ENCODE results near the gene SHANK3. TPM values are rescaled to one million over a fixed set of nuclear protein-coding genes. Genes with fewer than 3 reads are reported as not detected.

Gene SHANK3
- total and polyA plus RNA-seq, 2 donors (not counting 3 experiments of a cell fraction or from before 2014, with no cell fraction given): 26.1 to 158 TPM

DNA sequence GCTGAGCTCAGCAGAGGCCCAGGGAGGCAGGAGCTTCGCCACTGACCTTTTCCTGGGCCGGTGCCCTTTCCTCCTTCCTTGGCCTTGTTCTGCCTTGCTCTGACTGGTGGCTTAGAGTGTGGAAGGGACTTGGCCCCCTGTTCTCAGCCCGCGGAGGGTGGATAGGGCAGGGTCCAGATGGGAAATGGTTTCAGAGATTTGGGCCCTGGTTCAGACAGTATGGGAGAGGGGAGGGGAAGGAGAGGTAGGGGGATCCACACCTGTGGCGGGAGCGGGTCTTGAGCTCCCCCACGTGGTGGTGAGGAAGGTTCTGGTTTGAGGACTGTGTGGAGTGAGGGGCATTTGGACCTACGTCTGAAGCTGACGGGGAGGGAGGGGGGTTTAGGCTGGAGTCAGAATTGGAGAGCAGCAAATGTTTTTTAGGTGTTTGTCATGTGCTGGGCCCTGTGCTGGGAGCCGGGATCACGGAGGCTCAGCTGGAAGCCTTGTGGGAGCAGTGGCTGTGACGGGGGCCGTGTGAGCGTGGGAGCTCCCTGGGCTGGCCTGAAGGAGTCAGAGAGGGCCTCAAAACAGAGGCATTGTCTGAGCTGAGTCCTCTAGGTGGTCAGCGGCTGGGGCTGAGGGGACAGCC lies 27.2 kb downstream of the SHANK3 start:
- FAIRE-seq (no peak), DNase-seq (ENCODE audit: low read depth, low spot score) (no peak)
- CTCF ChIA-PET: interaction anchor here (1.0 to 2.5 kb wide), 2 partner anchors 58 to 79 kb away, joined by 5 to 12 read pairs; no protein-coding TSS in a partner anchor
- Histone ChIP-seq H3K4me1 (ENCODE audit: control insufficient read depth, extremely low read depth, insufficient read depth, low read length) (peaks cover 8% of the 10 kb centered on the region), H4K20me1 (replicated peaks; ENCODE audit: control insufficient read depth, extremely low read depth, insufficient read depth, low read length) (no peaks in the 10 kb centered on the region), H3K27me3 (ENCODE audit: control insufficient read depth in 2 of 2, insufficient read depth in 2 of 2, low read length in 2 of 2) (no peaks in the 10 kb centered on the region), H2AFZ (ENCODE audit: low read depth, low read length) (no peak overlapping the region), H3K4me3 (replicated peaks in 1 of 3; ENCODE audit: insufficient read depth in 1 of 3, low read depth in 1 of 3, low read length in 3 of 3) (no peak overlapping the region), H3K4me2 (ENCODE audit: insufficient read depth, low read length) (no peak overlapping the region), H3K27ac (ENCODE audit: insufficient read depth, low read depth, low read length) (no peak overlapping the region), H3K9me1 (replicated peaks; ENCODE audit: control insufficient read depth, extremely low read depth, insufficient read depth, low read length) (no peaks in the 10 kb centered on the region), H3K79me2 (ENCODE audit: control insufficient read depth, insufficient read depth, low read length) (peaks cover 87% of the 10 kb centered on the region), H3K9ac (replicated peaks; ENCODE audit: extremely low read depth, insufficient read depth, low read length) (no peak overlapping the region), H3K36me3 (ENCODE audit: control insufficient read depth in 2 of 2, extremely low read depth in 1 of 2, insufficient read depth in 2 of 2, low read length in 2 of 2) (peaks cover 45 to 85% of the 10 kb centered on the region in 2 experiments), H3K9me3 (replicated peaks; ENCODE audit: control insufficient read depth, insufficient read depth, low read length) (no peaks in the 10 kb centered on the region)
- POLR2A ChIA-PET: no interaction called here
- TF ChIP-seq, protein P1, sequence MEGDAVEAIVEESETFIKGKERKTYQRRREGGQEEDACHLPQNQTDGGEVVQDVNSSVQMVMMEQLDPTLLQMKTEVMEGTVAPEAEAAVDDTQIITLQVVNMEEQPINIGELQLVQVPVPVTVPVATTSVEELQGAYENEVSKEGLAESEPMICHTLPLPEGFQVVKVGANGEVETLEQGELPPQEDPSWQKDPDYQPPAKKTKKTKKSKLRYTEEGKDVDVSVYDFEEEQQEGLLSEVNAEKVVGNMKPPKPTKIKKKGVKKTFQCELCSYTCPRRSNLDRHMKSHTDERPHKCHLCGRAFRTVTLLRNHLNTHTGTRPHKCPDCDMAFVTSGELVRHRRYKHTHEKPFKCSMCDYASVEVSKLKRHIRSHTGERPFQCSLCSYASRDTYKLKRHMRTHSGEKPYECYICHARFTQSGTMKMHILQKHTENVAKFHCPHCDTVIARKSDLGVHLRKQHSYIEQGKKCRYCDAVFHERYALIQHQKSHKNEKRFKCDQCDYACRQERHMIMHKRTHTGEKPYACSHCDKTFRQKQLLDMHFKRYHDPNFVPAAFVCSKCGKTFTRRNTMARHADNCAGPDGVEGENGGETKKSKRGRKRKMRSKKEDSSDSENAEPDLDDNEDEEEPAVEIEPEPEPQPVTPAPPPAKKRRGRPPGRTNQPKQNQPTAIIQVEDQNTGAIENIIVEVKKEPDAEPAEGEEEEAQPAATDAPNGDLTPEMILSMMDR (IDR thresholded peaks at IDR 0.05; ENCODE audit: extremely low read depth in 1 of 2, insufficient read depth in 1 of 2, low read depth in 1 of 2, low read length in 2 of 2): peak; percentile 8 to 14
- no peak for TF ChIP-seq GATA2 (IDR thresholded peaks at IDR 0.05; ENCODE audit: insufficient read depth, insufficient read length, low read depth, low read length)
- intact Hi-C loops (cut with micrococcal nuclease) (no loop called here), dilution Hi-C loops (cut with MboI; ENCODE audit: extremely low pct_ligation_motif_present, low sequenced_read_pairs) (no loop called here)
- BruUV-seq (replicated peaks): no TSS peak

DNA sequence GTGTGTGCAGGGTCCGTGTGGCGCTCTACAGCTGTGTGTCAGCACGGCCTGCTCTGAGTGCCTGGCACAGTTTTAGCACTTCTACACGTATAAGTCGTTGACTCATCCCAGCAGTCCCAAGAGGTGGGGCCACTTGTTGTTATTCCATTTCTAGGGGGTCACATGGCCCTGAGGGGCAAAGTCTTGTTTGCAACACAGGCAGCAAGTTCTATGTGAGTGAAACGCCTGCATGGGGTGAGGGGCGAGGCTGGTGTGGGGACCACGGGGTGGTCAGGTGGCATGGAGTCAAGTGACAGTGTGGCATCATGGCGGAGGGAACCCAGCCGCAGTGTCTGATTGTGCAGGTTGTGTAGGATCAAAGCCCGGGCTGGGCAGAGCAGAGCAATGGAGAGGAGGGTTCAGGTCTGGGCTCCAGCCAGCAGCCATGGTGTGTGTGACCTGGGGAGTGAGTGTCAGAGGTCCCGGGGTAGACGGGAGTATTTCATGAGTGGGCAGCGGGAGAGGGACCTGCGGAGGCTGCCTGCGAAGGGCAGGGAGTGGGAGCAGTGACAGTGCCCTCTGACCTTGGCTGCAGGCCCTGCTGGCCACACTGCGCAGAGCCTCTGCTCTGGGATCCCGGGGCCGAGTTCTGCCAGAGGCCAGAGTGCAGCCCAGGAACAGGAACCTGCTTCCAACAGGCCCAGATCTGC lies 27.9 kb downstream of the SHANK3 start:
- FAIRE-seq (no peak), DNase-seq (ENCODE audit: low read depth, low spot score) (peak; percentile 32)
- H3K9ac ChIP-seq (replicated peaks; ENCODE audit: extremely low read depth, insufficient read depth, low read length): no peak overlapping the region
- no peaks in the 10 kb centered on the region for H3K27me3 ChIP-seq (ENCODE audit: control insufficient read depth in 2 of 2, insufficient read depth in 2 of 2, low read length in 2 of 2)
- peaks cover 42 to 83% of the 10 kb centered on the region in 2 experiments for H3K36me3 ChIP-seq (ENCODE audit: control insufficient read depth in 2 of 2, extremely low read depth in 1 of 2, insufficient read depth in 2 of 2, low read length in 2 of 2)
- dilution Hi-C loops (cut with MboI; ENCODE audit: extremely low pct_ligation_motif_present, low sequenced_read_pairs) (no loop called here), intact Hi-C loops (cut with micrococcal nuclease) (no loop called here)
- no peak overlapping the region for H3K4me2 ChIP-seq (ENCODE audit: insufficient read depth, low read length)
- ChIA-PET CTCF (interaction anchor here (1.0 to 2.5 kb wide), 2 partner anchors 59 to 80 kb away, joined by 5 to 12 read pairs; no protein-coding TSS in a partner anchor), POLR2A (no interaction called here)
- no peaks in the 10 kb centered on the region for H4K20me1 ChIP-seq (replicated peaks; ENCODE audit: control insufficient read depth, extremely low read depth, insufficient read depth, low read length)
- H3K27ac ChIP-seq (ENCODE audit: insufficient read depth, low read depth, low read length): no peak overlapping the region
- H3K9me1 ChIP-seq (replicated peaks; ENCODE audit: control insufficient read depth, extremely low read depth, insufficient read depth, low read length): no peaks in the 10 kb centered on the region
- peaks cover 8% of the 10 kb centered on the region for H3K4me1 ChIP-seq (ENCODE audit: control insufficient read depth, extremely low read depth, insufficient read depth, low read length)
- TF ChIP-seq EZH2 (IDR thresholded peaks at IDR 0.05; ENCODE audit: borderline replicate concordance, low read depth, low read length, severe bottlenecking) (no peak), POLR2A (IDR thresholded peaks at IDR 0.05; ENCODE audit: low read depth, low read length) (no peak), MAX (IDR thresholded peaks at IDR 0.05; ENCODE audit: insufficient read depth, insufficient read length) (no peak), GATA2 (IDR thresholded peaks at IDR 0.05; ENCODE audit: insufficient read depth, insufficient read length, low read depth, low read length) (no peak), MYC (IDR thresholded peaks at IDR 0.05; ENCODE audit: low read depth, low read length) (no peak), JUN (IDR thresholded peaks at IDR 0.05; ENCODE audit: borderline replicate concordance, insufficient read depth, insufficient read length, low read depth) (no peak), POLR2AphosphoS5 (IDR thresholded peaks at IDR 0.05; ENCODE audit: insufficient read depth, low read depth, low read length) (no peak), FOS (IDR thresholded peaks at IDR 0.05; ENCODE audit: borderline replicate concordance, insufficient read depth, low read length) (no peak)
- TF ChIP-seq, protein P1 (IDR thresholded peaks at IDR 0.05; ENCODE audit: extremely low read depth in 1 of 2, insufficient read depth in 1 of 2, low read depth in 1 of 2, low read length in 2 of 2): no peak
- no peak overlapping the region for H3K4me3 ChIP-seq (replicated peaks in 1 of 3; ENCODE audit: insufficient read depth in 1 of 3, low read depth in 1 of 3, low read length in 3 of 3)
- H2AFZ ChIP-seq (ENCODE audit: low read depth, low read length): no peak overlapping the region
- no TSS peak for BruUV-seq (replicated peaks)
- H3K9me3 ChIP-seq (replicated peaks; ENCODE audit: control insufficient read depth, insufficient read depth, low read length): no peaks in the 10 kb centered on the region
- peaks cover 84% of the 10 kb centered on the region for H3K79me2 ChIP-seq (ENCODE audit: control insufficient read depth, insufficient read depth, low read length)

Measured in endothelial cell of umbilical vein (primary cell).